ENCODE data around the gene RNU6-1.

- TF ChIP-seq, protein P1, sequence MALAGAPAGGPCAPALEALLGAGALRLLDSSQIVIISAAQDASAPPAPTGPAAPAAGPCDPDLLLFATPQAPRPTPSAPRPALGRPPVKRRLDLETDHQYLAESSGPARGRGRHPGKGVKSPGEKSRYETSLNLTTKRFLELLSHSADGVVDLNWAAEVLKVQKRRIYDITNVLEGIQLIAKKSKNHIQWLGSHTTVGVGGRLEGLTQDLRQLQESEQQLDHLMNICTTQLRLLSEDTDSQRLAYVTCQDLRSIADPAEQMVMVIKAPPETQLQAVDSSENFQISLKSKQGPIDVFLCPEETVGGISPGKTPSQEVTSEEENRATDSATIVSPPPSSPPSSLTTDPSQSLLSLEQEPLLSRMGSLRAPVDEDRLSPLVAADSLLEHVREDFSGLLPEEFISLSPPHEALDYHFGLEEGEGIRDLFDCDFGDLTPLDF (CRISPR knock-in tag; IDR thresholded peaks at IDR 0.05): no peak
- TF ChIP-seq CTCF (IDR thresholded peaks at IDR 0.05) (no peak), ZNF671 (CRISPR knock-in tag; IDR thresholded peaks at IDR 0.05) (no peak), CREB1 (CRISPR knock-in tag; IDR thresholded peaks at IDR 0.05) (no peak), CBFB (CRISPR knock-in tag; IDR thresholded peaks at IDR 0.05; ENCODE audit: low read depth) (no peak), SMAD3 (CRISPR knock-in tag; IDR thresholded peaks at IDR 0.05; ENCODE audit: borderline replicate concordance) (no peak)
- TF ChIP-seq, protein P2, sequence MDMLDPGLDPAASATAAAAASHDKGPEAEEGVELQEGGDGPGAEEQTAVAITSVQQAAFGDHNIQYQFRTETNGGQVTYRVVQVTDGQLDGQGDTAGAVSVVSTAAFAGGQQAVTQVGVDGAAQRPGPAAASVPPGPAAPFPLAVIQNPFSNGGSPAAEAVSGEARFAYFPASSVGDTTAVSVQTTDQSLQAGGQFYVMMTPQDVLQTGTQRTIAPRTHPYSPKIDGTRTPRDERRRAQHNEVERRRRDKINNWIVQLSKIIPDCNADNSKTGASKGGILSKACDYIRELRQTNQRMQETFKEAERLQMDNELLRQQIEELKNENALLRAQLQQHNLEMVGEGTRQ (CRISPR knock-in tag; IDR thresholded peaks at IDR 0.05): no peak
- TF ChIP-seq, protein P3, sequence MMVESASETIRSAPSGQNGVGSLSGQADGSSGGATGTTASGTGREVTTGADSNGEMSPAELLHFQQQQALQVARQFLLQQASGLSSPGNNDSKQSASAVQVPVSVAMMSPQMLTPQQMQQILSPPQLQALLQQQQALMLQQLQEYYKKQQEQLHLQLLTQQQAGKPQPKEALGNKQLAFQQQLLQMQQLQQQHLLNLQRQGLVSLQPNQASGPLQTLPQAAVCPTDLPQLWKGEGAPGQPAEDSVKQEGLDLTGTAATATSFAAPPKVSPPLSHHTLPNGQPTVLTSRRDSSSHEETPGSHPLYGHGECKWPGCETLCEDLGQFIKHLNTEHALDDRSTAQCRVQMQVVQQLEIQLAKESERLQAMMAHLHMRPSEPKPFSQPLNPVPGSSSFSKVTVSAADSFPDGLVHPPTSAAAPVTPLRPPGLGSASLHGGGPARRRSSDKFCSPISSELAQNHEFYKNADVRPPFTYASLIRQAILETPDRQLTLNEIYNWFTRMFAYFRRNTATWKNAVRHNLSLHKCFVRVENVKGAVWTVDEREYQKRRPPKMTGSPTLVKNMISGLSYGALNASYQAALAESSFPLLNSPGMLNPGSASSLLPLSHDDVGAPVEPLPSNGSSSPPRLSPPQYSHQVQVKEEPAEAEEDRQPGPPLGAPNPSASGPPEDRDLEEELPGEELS (CRISPR knock-in tag; IDR thresholded peaks at IDR 0.05): no peak
- TF ChIP-seq, protein P4, sequence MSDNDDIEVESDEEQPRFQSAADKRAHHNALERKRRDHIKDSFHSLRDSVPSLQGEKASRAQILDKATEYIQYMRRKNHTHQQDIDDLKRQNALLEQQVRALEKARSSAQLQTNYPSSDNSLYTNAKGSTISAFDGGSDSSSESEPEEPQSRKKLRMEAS (CRISPR knock-in tag; IDR thresholded peaks at IDR 0.05): no peak
Measured at GRCh38 chr15:67870868-67871408, 31.1 kb upstream of the RNU6-1 start.
